Stimulated activated CD4-positive, alpha-beta T cell treated with anti-CD3 and anti-CD28 coated beads, TNF-alpha, amount 100 ng/mL, for 4 hours (primary cell): ENCODE data around the gene PDZD2.
"Not testable (repeated sequence)": the region's sequence is repeated elsewhere in the genome, so short reads cannot be mapped to it uniquely, and the experiment has no call there.

Experiments
- DNase-seq, 3 experiments: peaks; one replicate each; pipeline ENCODE4 v3.0.0-alpha.2; 2020; ENCODE audit warnings: low read depth in 3 of 3

PDZD2 gene

GRCh38 chr5:32008746-32009145, 369.8 kb downstream of the PDZD2 start:
- no peak for DNase-seq

- DNase-seq, result no peak
Observed at GRCh38 chr5:32013658-32014057, 374.7 kb downstream of the PDZD2 start.

DNA sequence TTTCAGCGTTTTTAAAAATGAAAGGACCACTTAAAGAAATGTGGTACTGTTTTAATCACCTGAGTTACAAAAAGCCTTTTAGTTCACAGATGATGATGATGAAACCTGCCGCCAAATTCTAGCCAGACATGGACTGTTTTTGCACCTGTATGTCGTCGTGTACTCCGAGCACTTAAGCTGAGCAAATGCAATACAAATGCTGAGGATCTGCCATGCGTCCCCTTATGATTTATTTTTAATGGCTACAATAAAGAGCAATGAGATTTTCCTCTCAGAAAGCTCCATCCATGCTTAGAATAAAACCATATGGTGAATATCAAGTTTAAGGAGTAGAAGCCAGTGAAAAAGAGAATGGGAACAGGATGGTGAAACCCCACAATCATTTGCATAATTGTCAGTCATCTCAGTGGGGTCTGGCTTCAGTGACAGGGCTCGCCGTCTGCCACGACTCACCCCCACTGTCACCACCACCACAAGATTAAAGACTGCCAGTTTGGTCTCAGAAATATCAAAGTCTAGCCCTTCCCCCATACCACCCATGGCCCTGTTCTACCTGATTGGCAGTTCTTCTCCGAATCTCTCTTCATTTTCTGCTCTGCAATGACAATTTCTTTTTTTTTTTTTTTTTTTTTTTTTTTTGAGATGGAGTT, 375.3 kb downstream of the PDZD2 start:
- DNase-seq, result no peak

- not testable (repeated sequence) for DNase-seq
Observed at GRCh38 chr5:32015262-32015661, 376.3 kb downstream of the PDZD2 start.

- DNase-seq, result no peak
Observed at GRCh38 chr5:32017692-32018367, 378.9 kb downstream of the PDZD2 start.

- no peak for DNase-seq
Observed at GRCh38 chr5:32018476-32019436, 379.8 kb downstream of the PDZD2 start.

DNA sequence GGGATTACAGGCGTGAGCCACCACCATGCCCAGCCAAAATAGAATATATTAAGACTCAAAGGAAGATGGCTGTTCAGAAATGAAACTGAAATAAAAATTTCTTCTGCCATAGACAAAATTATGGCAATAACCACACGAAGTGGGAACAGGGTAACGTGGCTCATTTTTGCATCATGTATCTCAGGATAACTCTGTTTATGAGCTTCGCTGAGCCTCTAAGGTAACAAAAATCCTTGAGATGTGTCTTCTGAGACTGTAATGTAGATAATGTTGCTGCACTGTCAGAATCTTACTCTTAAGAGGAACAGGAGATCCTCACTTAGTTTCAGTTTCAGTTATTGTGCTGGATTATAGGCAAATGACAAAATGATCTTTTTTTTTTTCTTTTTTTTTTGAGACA, 381.3 kb downstream of the PDZD2 start:
- no peak for DNase-seq

DNA sequence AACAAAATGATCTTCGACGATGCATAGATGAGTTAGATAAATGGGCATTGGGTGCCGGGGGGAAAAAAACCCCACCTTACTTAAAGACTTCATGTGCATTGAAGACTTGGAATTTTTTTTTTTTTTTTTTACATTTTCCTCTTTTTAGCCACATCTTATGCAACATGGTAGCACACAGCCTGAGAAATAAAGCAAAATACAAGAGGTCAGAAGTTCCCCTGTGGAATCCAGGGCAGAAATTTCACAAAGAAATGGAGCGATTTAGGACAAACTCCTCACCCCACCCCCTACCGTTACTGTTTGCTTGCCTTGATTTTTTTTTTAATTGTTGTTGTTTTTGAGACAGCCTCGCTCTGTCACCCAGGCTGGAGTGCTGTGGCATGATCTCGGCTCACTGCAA, 382.0 kb downstream of the PDZD2 start:
- no peak for DNase-seq

GRCh38 chr5:32021771-32022170, 382.8 kb downstream of the PDZD2 start:
- no peak for DNase-seq

DNA sequence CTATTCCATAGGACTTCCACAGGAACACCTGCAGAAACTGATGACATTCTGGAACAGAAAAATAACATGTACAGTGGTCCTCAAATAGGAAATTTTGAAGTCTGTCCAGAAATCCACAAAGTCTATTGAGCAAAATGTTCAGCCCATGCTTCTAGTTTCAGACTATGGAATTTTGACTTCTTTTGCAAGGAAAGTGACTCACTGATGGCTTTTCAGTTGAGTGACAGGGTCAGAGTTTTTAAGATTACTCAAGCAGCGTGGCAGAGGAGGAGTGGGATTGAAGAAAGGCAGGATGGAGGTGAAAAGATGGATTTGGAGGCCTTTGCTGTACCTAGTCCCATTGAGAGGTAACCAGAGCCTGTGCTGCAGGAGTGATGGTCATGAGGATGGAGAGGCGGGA, 383.7 kb downstream of the PDZD2 start:
- no peak for DNase-seq

DNA sequence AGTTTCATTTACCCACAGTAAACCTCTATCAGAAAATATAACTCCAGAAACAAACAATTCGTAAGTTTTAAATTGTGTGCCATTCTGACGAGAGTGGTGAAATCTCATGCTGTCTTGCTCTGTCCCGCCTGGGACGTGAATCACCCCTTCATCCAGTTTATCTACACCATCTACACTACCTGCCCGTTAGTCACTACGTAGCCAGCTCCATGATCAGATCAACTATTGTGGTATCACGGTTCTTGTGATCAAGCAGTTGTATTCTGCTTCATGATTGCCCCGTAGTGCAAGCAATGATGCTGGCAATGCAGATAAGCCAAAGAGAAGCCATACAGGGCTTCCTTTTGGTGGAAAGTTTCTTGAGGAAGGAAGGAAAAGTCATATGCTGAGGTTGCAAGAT, 384.9 kb downstream of the PDZD2 start:
- DNase-seq, result no peak

DNA sequence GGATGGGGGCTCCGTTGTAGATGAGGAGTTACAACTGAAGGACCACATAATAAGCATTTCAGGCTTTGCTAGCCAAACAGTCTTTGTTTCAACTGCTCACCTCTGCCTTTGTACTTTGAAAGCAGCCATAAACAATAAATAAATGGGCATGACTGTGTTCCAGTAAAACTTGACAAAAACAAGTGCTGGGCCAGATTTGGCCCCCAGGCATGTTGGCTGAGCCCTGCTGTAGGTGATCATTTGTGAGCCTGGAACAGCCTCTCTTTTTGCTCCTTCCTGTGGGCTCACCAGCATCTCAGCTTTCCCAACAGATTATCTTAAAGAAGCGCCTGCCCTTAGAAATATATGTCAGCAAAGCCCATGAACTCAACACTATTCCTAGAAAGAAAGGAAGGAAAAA, 385.8 kb downstream of the PDZD2 start:
- no peak for DNase-seq

DNA sequence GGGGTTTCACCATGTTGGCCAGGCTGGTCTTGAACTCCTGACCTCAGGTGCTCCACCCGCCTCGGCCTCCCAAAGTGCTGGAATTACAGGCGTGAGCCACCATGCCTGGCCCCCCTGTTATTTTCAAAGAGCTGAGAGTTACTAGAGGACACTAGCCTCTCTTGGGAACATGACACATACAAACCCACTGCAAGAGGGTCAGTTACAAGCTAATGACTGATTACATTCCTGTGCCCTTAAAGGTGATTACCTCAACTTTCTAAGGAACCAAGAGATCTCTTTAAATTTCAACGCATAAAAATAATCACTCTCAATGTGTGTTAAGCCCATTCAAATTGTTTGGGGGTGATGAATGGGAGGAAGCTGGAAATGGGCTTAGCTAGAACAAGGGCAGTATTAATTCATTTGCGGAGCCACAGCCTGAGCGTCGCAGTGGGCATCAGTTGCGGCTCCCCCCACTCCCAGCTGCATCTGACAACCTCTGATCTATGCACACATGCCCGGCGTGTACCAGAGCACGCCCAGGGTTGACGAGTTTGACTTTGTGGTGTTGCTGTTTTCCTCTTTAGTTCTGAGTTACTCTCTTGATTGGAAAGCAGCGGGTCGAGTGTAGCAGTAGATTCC, 388.3 kb downstream of the PDZD2 start:
- no peak for DNase-seq

DNA sequence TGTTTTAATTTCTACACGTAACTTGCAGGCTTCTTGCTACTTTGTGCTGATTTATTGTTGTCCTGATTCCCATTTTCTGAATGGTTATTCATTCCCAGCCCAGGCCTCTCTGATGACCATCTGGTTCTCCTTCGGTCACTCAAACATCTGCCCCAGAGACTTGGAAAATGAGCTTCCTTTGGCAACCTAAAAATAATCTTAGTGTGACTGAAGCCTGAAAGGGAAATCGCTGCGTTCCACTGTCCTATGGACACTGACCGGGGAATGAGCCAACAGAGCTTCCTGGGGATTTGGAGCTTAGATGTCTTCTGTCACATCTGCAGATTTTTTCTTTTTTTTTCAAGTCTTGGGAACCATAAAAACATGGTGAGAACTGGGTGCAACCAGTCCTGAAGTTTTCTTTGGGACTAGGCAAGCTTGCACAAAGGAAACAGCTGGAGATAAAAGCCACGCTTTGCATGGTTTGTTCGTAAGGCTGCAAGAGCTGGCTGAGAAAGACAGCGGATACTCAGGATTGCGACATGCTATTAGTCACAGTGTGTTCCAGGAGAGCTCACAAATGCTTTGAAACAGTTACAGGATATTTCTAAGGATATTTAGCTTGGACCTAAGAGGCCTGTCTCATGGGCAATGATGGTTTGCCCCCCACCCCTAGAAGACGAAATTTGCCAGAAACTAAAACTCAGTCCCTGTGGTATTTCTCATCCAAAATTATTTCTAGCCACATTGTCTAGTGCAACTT, 389.0 kb downstream of the PDZD2 start:
- DNase-seq, result no peak

- DNase-seq, result no peak
Observed at GRCh38 chr5:32029261-32029660, 390.3 kb downstream of the PDZD2 start.

DNA sequence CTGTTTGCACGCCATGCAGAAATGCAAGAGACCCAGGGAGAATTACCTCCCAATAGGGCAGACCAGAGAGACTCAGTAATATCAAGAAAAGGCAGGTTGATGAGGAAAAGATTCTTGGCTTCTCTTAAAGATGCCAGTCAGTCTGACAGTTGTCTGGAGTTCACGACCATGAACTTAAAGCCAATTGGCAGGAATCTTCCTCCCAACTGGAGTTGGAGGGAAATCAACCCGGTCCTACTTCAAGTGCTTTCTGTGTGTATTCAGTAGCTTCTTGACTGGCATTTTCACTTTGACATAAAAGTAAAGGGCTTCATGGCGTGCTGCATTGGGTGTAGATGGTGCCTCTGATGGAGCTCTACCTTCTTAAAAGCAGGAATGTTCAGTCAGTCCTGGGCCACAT, 390.9 kb downstream of the PDZD2 start:
- DNase-seq, result no peak

DNA sequence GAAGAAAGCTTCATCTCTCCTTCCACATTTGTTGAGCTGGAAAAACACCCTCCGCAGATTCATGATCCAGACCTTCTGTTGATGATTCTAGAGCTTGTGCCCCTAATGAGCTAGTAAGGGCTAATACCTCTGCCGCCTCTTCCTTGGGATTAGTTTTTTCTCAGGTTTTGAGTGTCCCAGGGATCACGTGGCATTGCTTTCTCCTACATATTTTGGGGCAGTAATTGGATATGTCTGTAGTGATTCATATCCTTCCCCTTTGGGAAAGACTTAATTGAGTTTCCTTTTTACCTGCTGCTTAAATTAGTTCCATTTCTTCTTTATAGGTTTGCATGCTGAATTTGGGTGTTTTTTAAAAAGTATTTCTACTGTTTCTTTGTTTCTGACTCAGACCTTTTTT, 391.3 kb downstream of the PDZD2 start:
- no peak for DNase-seq

DNA sequence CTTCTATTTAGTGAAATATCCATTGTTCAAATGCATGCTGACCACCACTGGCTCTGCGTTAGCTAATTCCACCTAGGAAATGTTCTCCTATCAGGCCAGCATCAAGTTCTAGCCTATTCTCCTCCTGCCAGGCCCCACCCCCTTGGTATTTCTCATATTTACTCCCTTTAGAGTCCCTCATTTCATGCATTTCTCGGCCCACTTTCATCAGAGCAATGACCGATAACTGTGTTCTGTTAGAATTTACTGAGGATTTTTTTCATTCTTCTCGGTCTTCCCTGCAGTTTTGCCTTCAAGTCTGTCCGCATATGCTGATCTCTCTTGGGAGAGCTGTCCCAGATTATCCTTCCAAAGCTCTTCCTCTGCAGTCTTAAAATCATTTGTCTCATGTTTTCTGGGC, 391.8 kb downstream of the PDZD2 start:
- no peak for DNase-seq

DNA sequence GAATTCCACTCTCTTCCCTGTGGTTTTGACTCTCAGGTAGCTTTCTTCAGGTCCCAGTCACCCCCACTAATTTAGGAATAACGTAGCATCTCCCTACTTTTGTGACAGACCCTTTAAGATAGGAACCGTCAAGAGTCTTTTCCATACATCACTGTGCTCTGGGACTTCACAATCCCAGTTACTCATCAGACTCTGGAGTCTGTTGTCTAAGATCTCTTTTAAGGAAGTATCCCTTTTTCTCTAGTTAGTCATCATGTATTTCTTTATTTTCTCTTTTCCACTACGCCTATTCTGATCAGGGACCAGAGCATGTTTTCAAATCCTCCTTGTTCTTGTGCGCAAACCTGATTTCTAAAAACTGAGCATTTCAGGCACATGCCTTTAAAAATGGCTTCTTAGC, 392.2 kb downstream of the PDZD2 start:
- DNase-seq, result no peak

DNA sequence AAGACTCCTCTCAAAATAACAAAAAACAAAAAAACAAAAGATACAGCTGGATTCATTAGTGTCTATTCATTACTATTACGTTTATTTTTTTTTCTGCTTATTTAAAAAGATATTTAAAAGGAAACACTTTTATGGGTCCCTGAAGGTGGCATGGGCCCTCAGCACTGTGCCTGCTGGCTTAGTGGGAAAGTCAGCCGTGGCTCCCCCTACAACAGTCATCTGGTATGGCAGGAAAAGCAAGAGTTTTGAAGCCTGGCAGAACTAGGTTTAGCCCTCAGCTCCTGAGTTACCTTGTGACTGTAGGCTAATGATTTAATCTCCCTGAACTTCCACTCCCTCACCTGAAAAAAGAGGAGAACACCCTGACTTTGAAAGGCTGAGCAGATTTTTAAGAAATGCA, 399.6 kb downstream of the PDZD2 start:
- no peak for DNase-seq

GRCh38 chr5:32039133-32039532, 400.2 kb downstream of the PDZD2 start:
- not testable (repeated sequence) for DNase-seq
